ENCODE results near the gene YY2. TPM values are rescaled to one million over a fixed set of nuclear protein-coding genes. Genes with fewer than 3 reads are reported as not detected.

The YY2 gene
- total and polyA plus RNA-seq, 9 of the 15 experiments (the other 6 are each of a cell fraction or from before 2014, with no cell fraction given) = 0.77 to 2.2 (median 1.1) TPM

- in situ Hi-C loops (cut with MboI) = no loop called here
- POLR2A ChIA-PET = no interaction called here
- WGBS (ENCODE audit: insufficient coverage, low coverage, missing lambda C conversion rate) = 20% methylated on average over 3 of the region's 5 CpGs
- TF ChIP-seq CREB5 (CRISPR knock-in tag; IDR thresholded peaks at IDR 0.05) (no peak), ZBTB34 (CRISPR knock-in tag; IDR thresholded peaks at IDR 0.05) (no peak), POU5F1 (IDR thresholded peaks at IDR 0.05; ENCODE audit: borderline replicate concordance, low read depth, low read length, partially characterized antibody) (no peak), BHLHE40 (IDR thresholded peaks at IDR 0.05; ENCODE audit: low read length) (no peak), ZNF24 (IDR thresholded peaks at IDR 0.05) (no peak), TCF3 (CRISPR knock-in tag; IDR thresholded peaks at IDR 0.05) (no peak), FOXJ3 (CRISPR knock-in tag; IDR thresholded peaks at IDR 0.05) (no peak), THAP7 (CRISPR knock-in tag; IDR thresholded peaks at IDR 0.05) (no peak), CLOCK (CRISPR knock-in tag; IDR thresholded peaks at IDR 0.05; ENCODE audit: borderline replicate concordance) (no peak), ZNF133 (CRISPR knock-in tag; IDR thresholded peaks at IDR 0.05) (no peak), DPF2 (IDR thresholded peaks at IDR 0.05) (no peak), RBM25 (IDR thresholded peaks at IDR 0.05; ENCODE audit: low read depth, low read length, severe bottlenecking) (no peak), HNRNPUL1 (IDR thresholded peaks at IDR 0.05; ENCODE audit: low read length) (no peak), BDP1 (IDR thresholded peaks at IDR 0.05; ENCODE audit: insufficient read depth, insufficient read length) (no peak), ZNF384 (IDR thresholded peaks at IDR 0.05; ENCODE audit: low read depth, low read length) (no peak), ZSCAN29 (IDR thresholded peaks at IDR 0.05) (no peak), FOXK2 (conservative IDR thresholded peaks at IDR 0.05 in 1 of 2, IDR thresholded peaks at IDR 0.05 in 1 of 2; ENCODE audit: low read depth in 2 of 2) (no peak), ZNF316 (IDR thresholded peaks at IDR 0.05) (no peak), CHD2 (IDR thresholded peaks at IDR 0.05; ENCODE audit: low read depth, low read length) (no peak)
Measured at GRCh38 chrX:21816136-21816535, 39.7 kb upstream of the YY2 start.

More at GRCh38 chrX:21816136-21816535, 39.7 kb upstream of the YY2 start:
- intact Hi-C loops (cut with micrococcal nuclease) = no loop called here
- Histone ChIP-seq H4K20me1 (replicated peaks; ENCODE audit: control insufficient read depth, insufficient read depth, low read length) (no peaks in the 10 kb centered on the region), H3K27ac (ENCODE audit: extremely low read depth, low read depth, low read length) (no peak overlapping the region), H3K4me2 (ENCODE audit: insufficient read depth, low read length) (no peak overlapping the region), H3K4me1 (replicated peaks in 1 of 2; ENCODE audit: control insufficient read depth in 2 of 2, insufficient read depth in 2 of 2, low read length in 2 of 2) (no peaks in the 10 kb centered on the region), H2AFZ (ENCODE audit: low read depth, low read length) (no peak overlapping the region), H3K36me3 (ENCODE audit: control insufficient read depth, insufficient read depth, low read length) (no peaks in the 10 kb centered on the region), H3K9ac (ENCODE audit: insufficient read depth in 1 of 2, low read depth in 2 of 2, low read length in 2 of 2) (no peak overlapping the region), H3K79me2 (ENCODE audit: control insufficient read depth, insufficient read depth, low read length) (no peaks in the 10 kb centered on the region), H3K4me3 (no peak overlapping the region), H3K9me3 (replicated peaks; ENCODE audit: control insufficient read depth, insufficient read depth, low read depth, low read length) (no peaks in the 10 kb centered on the region), H3K9me1 (ENCODE audit: control insufficient read depth, insufficient read depth, low read length) (no peaks in the 10 kb centered on the region), H3K27me3 (ENCODE audit: control insufficient read depth in 2 of 2, insufficient read depth in 2 of 2, low read length in 2 of 2) (no peaks in the 10 kb centered on the region)
- FAIRE-seq = no peak
- no peak for ATAC-seq
- CTCF ChIA-PET (ENCODE audit: low intra/inter-chr PET ratio) = no interaction called here
- DNase-seq (ENCODE audit: extremely low read depth in 1 of 4, low spot score in 3 of 4) = no peak
- no TSS peak for BruUV-seq (replicated peaks)

Measured in K562 (cell line).